D721Med (cell line): ENCODE data around the gene TLR9.

Experiments used
- DNase-seq: peaks from one replicate; pipeline ENCODE4 v3.0.0; 2011; ENCODE audit warnings: low spot score; ENCODE audit not compliant: insufficient read length
- FAIRE-seq: peaks from 2 replicates; lab custom pipeline; 2011; peaks lifted over from hg19 to GRCh38; lab: Jason Lieb, UNC
- CTCF ChIP-seq: IDR thresholded peaks from 2 replicates; pipeline ENCODE4 v1.5.1; 2012; ENCODE audit warnings: mild to moderate bottlenecking, control low read depth; ENCODE audit not compliant: insufficient read depth; ENCODE audit errors: missing control alignments

The TLR9 gene

GRCh38 chr3:52240059-52240885 is 14.8 kb upstream of the TLR9 start:
- peak; percentile 34 for TF ChIP-seq CTCF
- FAIRE-seq (peak; percentile 87), DNase-seq (peak; percentile 88)

GRCh38 chr3:52238761-52239701 is 13.6 kb upstream of the TLR9 start, which contains the start of gene TWF2:
TWF2 (minus strand) TSS chr3:52239158; CDS start chr3:52239016, 142 bp downstream.
- TF ChIP-seq CTCF = no peak
- DNase-seq (peak; percentile 99), FAIRE-seq (no peak)

- DNase-seq (no peak), FAIRE-seq (no peak)
- TF ChIP-seq CTCF = no peak
Measured at GRCh38 chr3:52238193-52238760, 12.8 kb upstream of the TLR9 start.

- TF ChIP-seq CTCF = no peak
- FAIRE-seq (no peak), DNase-seq (no peak)
Measured at GRCh38 chr3:52237657-52238172, 12.3 kb upstream of the TLR9 start.

- FAIRE-seq = no peak
- no peak for DNase-seq
- TF ChIP-seq CTCF = no peak
Measured at GRCh38 chr3:52237006-52237656, 11.7 kb upstream of the TLR9 start.

- TF ChIP-seq CTCF = no peak
- FAIRE-seq (no peak), DNase-seq (no peak)
Measured at GRCh38 chr3:52236424-52236886, 11.0 kb upstream of the TLR9 start.
